Measurements from ENCODE around the gene SEMA3B.

The SEMA3B gene

DNA sequence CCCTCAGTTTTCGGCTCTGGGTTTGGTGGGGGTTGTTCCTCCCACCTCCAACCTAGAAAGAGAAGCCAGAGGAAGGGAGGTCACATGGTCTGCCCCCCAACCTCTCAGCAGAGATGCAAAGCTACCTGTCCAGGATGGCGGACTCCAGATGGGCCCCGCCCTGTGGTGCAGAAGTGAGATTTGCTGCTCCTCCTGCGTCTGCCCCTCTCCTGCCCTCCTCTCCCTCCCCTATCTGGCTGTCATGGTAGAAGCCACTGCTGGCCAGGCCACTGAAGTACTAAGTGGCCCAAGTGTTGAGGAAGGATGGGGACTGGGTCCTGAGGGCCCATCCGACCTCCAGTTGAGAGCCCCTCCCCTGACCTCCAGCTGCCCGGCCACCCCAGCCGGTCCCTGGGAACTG, 2.1 kb upstream of the SEMA3B start:
- H3K4me3 ChIP-seq (replicated peaks; ENCODE audit: low read depth, low read length) = peak overlapping the region; percentile 55
- no peak for DNase-seq (ENCODE audit: low read depth)
- TF ChIP-seq, protein P1, sequence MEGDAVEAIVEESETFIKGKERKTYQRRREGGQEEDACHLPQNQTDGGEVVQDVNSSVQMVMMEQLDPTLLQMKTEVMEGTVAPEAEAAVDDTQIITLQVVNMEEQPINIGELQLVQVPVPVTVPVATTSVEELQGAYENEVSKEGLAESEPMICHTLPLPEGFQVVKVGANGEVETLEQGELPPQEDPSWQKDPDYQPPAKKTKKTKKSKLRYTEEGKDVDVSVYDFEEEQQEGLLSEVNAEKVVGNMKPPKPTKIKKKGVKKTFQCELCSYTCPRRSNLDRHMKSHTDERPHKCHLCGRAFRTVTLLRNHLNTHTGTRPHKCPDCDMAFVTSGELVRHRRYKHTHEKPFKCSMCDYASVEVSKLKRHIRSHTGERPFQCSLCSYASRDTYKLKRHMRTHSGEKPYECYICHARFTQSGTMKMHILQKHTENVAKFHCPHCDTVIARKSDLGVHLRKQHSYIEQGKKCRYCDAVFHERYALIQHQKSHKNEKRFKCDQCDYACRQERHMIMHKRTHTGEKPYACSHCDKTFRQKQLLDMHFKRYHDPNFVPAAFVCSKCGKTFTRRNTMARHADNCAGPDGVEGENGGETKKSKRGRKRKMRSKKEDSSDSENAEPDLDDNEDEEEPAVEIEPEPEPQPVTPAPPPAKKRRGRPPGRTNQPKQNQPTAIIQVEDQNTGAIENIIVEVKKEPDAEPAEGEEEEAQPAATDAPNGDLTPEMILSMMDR (IDR thresholded peaks at IDR 0.05; ENCODE audit: low read length, missing control alignments) = no peak

DNA sequence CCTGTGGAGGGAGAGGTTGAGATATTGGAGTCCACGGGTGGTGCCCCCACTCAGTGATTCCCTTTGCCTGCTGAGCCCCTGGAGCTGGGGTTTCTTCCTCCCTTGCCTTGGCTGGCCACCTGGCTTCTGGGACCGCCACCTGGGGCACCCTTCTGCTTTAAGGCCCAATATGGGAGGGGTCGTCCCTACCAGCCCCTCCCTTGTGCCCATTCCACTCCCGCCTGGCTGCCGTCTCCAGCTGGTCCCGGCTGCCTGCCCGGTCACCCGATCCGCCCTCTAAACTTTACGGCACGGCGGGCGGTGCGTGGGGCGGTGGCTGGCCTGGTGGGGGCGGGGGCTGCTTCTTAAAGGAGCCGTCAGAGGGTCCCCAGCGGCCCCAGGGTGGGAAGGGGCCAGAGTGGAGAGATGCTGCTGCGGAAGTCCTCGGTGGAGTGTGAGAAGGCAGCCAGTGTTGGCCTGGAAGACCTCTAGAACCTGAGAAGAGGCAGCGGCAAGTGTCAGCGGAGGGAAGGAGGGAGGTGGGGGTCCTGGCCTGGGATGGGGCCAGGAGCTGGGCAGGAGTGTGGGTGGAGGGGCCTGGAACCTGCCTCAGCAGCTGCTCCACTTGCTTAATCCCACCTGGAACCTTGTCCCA, 1.6 kb upstream of the SEMA3B start:
- TF ChIP-seq, protein P1 (IDR thresholded peaks at IDR 0.05; ENCODE audit: low read length, missing control alignments) = no peak
- peak overlapping the region; percentile 55 for H3K4me3 ChIP-seq (replicated peaks; ENCODE audit: low read depth, low read length)
- DNase-seq (ENCODE audit: low read depth) = peak; percentile 26

DNA sequence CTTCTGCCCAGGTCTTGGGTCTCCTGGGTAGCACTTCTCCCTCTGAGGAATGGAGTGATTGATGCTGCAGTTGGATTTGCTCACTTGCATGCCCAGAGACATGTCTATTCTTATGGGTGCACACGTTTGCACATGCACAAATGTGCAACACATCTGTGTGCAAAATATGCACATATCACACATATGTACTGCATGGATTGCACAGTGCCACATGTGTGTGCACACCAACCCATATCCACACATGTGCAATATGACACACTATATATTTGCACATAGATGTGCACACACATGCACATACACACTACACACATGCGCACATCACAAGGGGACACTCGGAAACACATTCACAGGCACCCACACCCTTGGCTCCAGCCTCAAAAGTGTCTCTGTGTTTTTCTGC, 671 bp upstream of the SEMA3B start:
- DNase-seq (ENCODE audit: low read depth) = no peak
- H3K4me3 ChIP-seq (replicated peaks; ENCODE audit: low read depth, low read length) = no peak overlapping the region
- TF ChIP-seq, protein P1 (IDR thresholded peaks at IDR 0.05; ENCODE audit: low read length, missing control alignments) = no peak

DNA sequence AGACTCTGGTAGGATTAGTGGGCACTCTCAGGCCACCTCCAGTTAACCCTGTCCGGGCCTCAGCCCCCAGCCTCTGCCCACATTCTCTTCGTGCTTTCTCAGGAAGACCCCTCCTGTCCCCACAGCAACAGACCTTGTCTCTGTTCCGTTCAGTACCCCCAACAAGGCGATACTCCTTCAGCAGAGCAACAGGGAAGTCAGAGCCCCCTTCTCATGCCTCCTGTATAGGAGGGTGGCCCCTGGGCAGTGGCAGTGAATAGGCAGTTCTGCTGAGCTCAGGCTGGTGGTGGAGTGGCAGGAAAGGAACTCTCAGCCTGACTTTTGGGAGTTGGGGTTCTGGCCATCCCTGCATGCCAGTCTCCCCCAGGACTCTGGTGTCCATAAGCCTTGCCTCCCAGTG, 513 bp downstream of the SEMA3B start:
- no peak for DNase-seq (ENCODE audit: low read depth)
- H3K4me3 ChIP-seq (replicated peaks; ENCODE audit: low read depth, low read length) = no peak overlapping the region
- TF ChIP-seq, protein P1 (IDR thresholded peaks at IDR 0.05; ENCODE audit: low read length, missing control alignments) = no peak

DNA sequence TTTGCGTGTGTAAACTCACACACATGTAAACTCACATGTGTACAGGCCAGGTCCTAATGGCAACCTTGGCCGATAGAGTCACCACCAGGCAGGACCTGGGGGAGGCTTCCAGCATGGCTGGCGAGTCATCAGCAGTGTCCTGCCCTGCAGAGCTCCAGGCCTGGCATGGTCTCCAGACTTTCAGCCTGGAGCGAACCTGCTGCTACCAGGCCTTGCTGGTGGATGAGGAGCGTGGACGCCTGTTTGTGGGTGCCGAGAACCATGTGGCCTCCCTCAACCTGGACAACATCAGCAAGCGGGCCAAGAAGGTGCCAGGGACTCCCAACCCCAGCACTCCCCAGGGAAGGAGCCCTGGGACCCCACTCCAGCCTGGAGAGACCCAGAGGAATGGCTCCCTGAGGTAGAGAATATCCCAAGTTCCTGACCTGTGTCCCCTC, 1.0 kb downstream of the SEMA3B start:
- DNase-seq (ENCODE audit: low read depth) = peak; percentile 49
- no peak overlapping the region for H3K4me3 ChIP-seq (replicated peaks; ENCODE audit: low read depth, low read length)
- TF ChIP-seq, protein P1 (IDR thresholded peaks at IDR 0.05; ENCODE audit: low read length, missing control alignments) = no peak

DNA sequence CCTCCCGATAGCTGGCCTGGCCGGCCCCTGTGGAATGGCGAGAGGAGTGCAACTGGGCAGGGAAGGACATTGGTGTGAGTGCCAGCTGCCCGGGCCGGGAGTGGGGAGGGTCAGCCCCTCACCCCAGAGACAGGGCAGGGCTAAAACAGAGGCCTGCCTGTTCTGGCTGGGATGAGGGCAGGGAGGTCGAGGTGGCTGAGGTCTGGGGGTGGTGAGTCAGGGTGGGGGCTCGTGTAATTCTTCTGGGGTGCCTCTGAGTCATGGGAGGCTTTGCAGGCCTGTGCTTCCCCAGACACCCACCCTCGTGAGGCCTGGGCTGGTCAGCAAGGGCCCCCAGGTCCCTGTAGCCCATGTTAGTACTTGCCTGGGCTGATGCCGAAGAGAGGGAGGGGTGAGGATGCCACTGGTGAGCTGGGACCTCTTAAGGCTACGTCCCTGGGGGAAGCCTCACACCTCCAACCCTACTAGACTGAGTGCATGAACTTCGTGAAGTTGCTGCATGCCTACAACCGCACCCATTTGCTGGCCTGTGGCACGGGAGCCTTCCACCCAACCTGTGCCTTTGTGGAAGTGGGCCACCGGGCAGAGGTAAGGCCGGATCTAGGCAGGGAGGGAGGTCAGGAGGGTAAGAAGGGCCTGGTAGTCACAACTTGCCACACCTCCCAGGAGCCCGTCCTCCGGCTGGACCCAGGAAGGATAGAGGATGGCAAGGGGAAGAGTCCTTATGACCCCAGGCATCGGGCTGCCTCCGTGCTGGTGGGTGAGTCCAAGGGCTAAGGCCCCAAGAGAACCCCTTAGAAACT, 1.7 kb downstream of the SEMA3B start:
- TF ChIP-seq, protein P1 (IDR thresholded peaks at IDR 0.05; ENCODE audit: low read length, missing control alignments) = no peak
- no peak overlapping the region for H3K4me3 ChIP-seq (replicated peaks; ENCODE audit: low read depth, low read length)
- no peak for DNase-seq (ENCODE audit: low read depth)
